ENCODE results near the gene APBA1.

DNA sequence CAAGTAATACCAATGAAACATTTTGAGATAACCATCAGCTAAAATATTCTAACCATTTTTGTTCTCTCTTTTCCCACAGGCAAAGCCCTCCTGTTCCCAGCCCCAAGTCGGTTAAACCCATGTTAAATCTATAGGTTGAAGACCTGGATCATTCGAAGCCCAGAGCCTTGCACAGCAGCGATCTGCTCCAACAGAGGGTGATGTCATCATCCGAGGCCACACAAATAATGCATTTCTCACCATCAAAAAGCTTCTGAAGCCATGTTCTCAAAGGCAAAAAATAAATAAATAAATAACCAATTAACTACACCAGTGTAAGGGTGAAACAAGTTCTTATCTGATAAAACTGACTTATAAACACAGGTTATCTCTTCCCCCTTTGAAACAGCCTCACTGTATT lies 178.0 kb downstream of the APBA1 start:
- no peak for TF ChIP-seq CHD1 (IDR thresholded peaks at IDR 0.05; ENCODE audit: low read depth, low read length)
- no peak for TF ChIP-seq SMC3 (IDR thresholded peaks at IDR 0.05; ENCODE audit: low read depth, low read length)

Data from IMR-90 (cell line).